ENCODE measurements around the gene PNPT1.
"Not testable (repeated sequence)": the region's sequence is repeated elsewhere in the genome, so short reads cannot be mapped to it uniquely, and the experiment has no call there.

The PNPT1 gene

DNA sequence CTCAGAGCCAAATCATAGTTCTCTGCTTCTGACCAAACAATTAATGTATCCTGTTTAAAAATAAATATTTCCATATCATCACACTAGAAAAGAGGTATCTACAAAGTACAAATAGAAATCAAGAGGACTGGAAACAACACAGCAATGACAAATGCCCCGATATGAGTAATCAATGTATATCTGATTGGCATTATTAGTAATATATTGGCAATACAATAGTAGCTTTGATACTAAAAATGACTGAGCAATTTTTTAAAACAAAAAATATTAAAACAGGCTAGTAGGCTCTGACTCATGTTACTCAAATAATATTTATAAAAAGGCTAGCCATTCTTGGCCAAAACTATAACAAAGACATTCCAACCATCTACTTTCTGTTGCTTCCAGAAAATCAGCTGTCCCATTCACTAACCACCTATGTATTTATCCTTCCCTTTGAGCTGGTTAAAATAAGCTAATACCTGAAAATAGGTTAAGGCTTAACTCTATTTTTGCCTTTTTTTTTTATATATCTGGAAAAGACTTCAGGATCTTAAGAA is 89.5 kb downstream of the PNPT1 start:
- DNase-seq, result no peak
- Histone ChIP-seq H3K9me3 (no peaks in the 10 kb centered on the region), H3K27ac (peak overlapping the region in 1 of 2 donors; percentile 45), H3K4me3 (no peak overlapping the region), H3K4me1 (peaks cover 0 to 19% (median 9%) of the 10 kb centered on the region in 4 donors), H3K36me3 (peaks cover 0 to 13% (median 11%) of the 10 kb centered on the region in 3 donors), H3K27me3 (no peaks in the 10 kb centered on the region)
- intact Hi-C loops (cut with DNase I; ENCODE audit: low total_unique reads), result no loop called here
- TF ChIP-seq, protein P1, sequence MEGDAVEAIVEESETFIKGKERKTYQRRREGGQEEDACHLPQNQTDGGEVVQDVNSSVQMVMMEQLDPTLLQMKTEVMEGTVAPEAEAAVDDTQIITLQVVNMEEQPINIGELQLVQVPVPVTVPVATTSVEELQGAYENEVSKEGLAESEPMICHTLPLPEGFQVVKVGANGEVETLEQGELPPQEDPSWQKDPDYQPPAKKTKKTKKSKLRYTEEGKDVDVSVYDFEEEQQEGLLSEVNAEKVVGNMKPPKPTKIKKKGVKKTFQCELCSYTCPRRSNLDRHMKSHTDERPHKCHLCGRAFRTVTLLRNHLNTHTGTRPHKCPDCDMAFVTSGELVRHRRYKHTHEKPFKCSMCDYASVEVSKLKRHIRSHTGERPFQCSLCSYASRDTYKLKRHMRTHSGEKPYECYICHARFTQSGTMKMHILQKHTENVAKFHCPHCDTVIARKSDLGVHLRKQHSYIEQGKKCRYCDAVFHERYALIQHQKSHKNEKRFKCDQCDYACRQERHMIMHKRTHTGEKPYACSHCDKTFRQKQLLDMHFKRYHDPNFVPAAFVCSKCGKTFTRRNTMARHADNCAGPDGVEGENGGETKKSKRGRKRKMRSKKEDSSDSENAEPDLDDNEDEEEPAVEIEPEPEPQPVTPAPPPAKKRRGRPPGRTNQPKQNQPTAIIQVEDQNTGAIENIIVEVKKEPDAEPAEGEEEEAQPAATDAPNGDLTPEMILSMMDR (IDR thresholded peaks at IDR 0.05), result no peak

DNA sequence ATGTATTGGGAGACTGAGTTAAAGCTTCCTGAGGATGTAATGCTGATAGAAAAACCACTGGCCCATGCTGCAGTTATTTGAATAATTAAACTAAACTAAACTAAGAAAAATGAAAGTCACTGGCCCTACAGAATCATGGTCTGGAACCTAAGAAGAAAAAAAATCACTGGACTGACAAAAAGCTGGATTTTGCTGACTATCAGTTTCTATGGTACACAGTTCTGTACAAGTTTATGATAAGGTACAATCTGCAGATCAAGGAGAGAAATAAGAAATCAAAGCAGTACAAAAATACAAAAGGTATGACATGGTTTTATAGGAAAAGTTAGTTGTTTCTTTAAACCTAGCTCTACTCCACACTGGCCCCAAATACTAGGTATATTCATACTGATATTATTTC is 91.8 kb downstream of the PNPT1 start:
- no peaks in the 10 kb centered on the region for H3K27me3 ChIP-seq
- TF ChIP-seq, protein P1 (IDR thresholded peaks at IDR 0.05), result no peak

GRCh38 chr2:55598056-55598795 is 95.4 kb downstream of the PNPT1 start:
- H3K9me3 ChIP-seq, result no peaks in the 10 kb centered on the region
- intact Hi-C loops (cut with DNase I; ENCODE audit: low total_unique reads), result no loop called here
- DNase-seq, result no peak
- no peaks in the 10 kb centered on the region for H3K27me3 ChIP-seq
- H3K4me1 ChIP-seq, result no peaks in the 10 kb centered on the region
- no peak overlapping the region for H3K27ac ChIP-seq
- TF ChIP-seq, protein P1 (IDR thresholded peaks at IDR 0.05), result no peak
- H3K4me3 ChIP-seq, result no peak overlapping the region
- peaks cover 6 to 37% (median 34%) of the 10 kb centered on the region in 3 donors for H3K36me3 ChIP-seq

More for the DNA sequence above, 91.8 kb downstream of the PNPT1 start:
- peaks cover 0 to 16% (median 9%) of the 10 kb centered on the region in 4 donors for H3K4me1 ChIP-seq
- H3K27ac ChIP-seq, result no peak overlapping the region
- intact Hi-C loops (cut with DNase I; ENCODE audit: low total_unique reads), result no loop called here
- no peak for DNase-seq
- H3K9me3 ChIP-seq, result no peaks in the 10 kb centered on the region
- H3K4me3 ChIP-seq, result no peak overlapping the region
- H3K36me3 ChIP-seq, result peaks cover 6 to 34% (median 31%) of the 10 kb centered on the region in 3 donors

DNA sequence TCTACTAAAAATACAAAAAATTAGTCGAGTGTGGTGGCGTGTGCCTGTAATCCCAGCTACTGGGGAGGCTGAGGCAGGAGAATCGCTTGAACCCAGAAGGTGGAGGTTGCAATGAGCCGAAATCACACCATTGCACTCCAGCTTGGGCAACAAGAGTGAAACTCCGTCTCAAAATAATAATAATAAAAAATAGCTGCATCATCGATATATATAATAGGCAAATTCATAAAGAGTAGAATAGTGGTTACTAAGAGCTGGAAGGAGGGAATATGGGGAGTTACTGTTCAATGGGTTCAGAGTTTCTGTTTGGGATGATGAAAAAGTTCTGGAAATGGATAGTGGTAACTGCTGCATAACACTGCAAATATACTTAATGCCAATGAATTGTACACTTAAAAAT is 96.8 kb downstream of the PNPT1 start:
- H3K4me3 ChIP-seq; intact Hi-C loops (cut with DNase I; ENCODE audit: low total_unique reads); H3K4me1 ChIP-seq; DNase-seq; H3K27ac ChIP-seq; H3K9me3 ChIP-seq; H3K27me3 ChIP-seq: not testable (repeated sequence)
- peaks cover 6 to 26% (median 24%) of the 10 kb centered on the region in 3 donors for H3K36me3 ChIP-seq

- DNase-seq, result no peak
- peaks cover 0 to 5% (median 0%) of the 10 kb centered on the region in 4 donors for H3K4me1 ChIP-seq
- no peaks in the 10 kb centered on the region for H3K9me3 ChIP-seq
- H3K27me3 ChIP-seq, result no peaks in the 10 kb centered on the region
- H3K27ac ChIP-seq, result no peak overlapping the region
- H3K36me3 ChIP-seq, result peaks cover 6 to 24% (median 24%) of the 10 kb centered on the region in 3 donors
- TF ChIP-seq, protein P1 (IDR thresholded peaks at IDR 0.05), result no peak
- no peak overlapping the region for H3K4me3 ChIP-seq
- intact Hi-C loops (cut with DNase I; ENCODE audit: low total_unique reads), result no loop called here
Measured at GRCh38 chr2:55595536-55595935, 98.1 kb downstream of the PNPT1 start.

GRCh38 chr2:55592130-55592529 is 101.5 kb downstream of the PNPT1 start:
- intact Hi-C loops (cut with DNase I; ENCODE audit: low total_unique reads), result no loop called here
- H3K27ac ChIP-seq, result no peak overlapping the region
- DNase-seq, result no peak
- H3K9me3 ChIP-seq, result no peaks in the 10 kb centered on the region
- TF ChIP-seq, protein P1 (IDR thresholded peaks at IDR 0.05), result no peak
- H3K4me1 ChIP-seq, result peaks cover 0 to 5% (median 0%) of the 10 kb centered on the region in 4 donors
- H3K27me3 ChIP-seq, result no peaks in the 10 kb centered on the region
- H3K4me3 ChIP-seq, result no peak overlapping the region
- peaks cover 0 to 16% (median 15%) of the 10 kb centered on the region in 3 donors for H3K36me3 ChIP-seq

All from tibial artery (tissue), 4 donors.